Stomach smooth muscle (tissue), 2 donors: ENCODE data around the gene TOP3A.

ENCODE experiments used
- H3K27ac ChIP-seq: one replicate; pipeline ENCODE4 v1.7.0; 2013; ENCODE audit warnings: mild to moderate bottlenecking, low read length, inconsistent platforms
- H3K27me3 ChIP-seq, 2 donors: one replicate each; pipeline ENCODE4 v1.7.0; 2013; ENCODE audit warnings: low read length in 2 of 2; ENCODE audit not compliant: insufficient read depth in 2 of 2, control insufficient read depth in 1 of 2
- H3K36me3 ChIP-seq, 2 donors: one replicate each; pipeline ENCODE4 v1.7.0; 2013; ENCODE audit warnings: low read length in 2 of 2; ENCODE audit not compliant: control insufficient read depth in 2 of 2, insufficient read depth in 2 of 2
- H3K4me1 ChIP-seq: one replicate; pipeline ENCODE4 v1.7.0; 2013; ENCODE audit warnings: low read length; ENCODE audit not compliant: control insufficient read depth, insufficient read depth
- H3K4me3 ChIP-seq, 2 donors: one replicate each; pipeline ENCODE4 v1.7.0; 2013; ENCODE audit warnings: low read length in 2 of 2
- H3K9ac ChIP-seq, 2 donors: one replicate each; pipeline ENCODE4 v1.7.0; 2013; ENCODE audit warnings: low read length in 2 of 2, mild to moderate bottlenecking in 1 of 2
- H3K9me3 ChIP-seq, 2 donors: one replicate each; pipeline ENCODE4 v1.7.0; 2013; ENCODE audit warnings: low read length in 2 of 2; ENCODE audit not compliant: control insufficient read depth in 2 of 2
- donor health status: healthy.
- donor health status: Pancreatic carcinoma.

TOP3A gene

DNA sequence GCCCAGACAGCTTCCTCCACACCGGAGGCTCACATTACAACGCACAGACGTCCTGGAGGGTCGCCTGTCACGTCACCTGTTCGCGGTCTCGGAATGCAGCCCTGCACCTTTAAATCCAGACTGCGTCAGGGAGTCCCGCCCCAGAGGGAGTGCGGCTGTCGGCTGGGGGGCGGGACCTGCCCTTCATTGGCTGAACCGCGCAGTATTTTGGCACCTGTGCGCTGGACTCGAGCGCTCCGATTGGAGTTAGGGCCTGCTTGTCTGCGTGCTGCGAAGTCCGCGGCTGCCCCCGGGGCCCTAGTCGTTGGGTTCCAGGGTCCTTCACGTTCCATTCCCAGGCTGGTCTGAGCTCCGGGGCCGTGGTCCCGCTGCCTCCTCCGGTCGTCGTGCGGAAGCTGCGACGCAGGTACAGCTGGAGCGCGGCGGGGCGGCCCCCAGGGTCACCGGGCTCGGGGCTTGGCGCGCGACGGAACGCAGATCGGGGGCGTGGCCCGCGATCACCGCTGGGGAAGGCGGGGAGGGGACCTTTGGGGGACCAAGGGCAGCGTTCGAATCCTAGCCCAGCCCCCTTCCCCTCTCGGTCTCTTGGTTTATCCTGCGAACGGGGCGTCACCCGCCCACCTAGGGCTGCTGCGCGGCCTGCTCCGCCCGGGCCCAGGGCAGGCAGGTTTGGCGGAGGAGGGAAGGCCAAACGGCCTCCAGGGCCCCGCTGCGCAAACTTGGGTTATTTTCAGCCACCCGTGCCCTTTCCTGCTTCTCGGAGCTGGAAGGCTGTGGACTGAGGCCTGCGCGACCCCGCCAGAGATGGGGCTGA is 54.3 kb downstream of the TOP3A start, which contains the start of gene MIEF2:
MIEF2 (plus strand) TSS at position 331 of the 814 bp plus-strand sequence. CDS start 2,059 bp downstream, outside the sequence.
- H3K9me3 ChIP-seq = no peaks in the 10 kb centered on the region
- peak within 1 kb of the TSS; percentile 87 for H3K27ac ChIP-seq
- peaks cover 53% of the 10 kb centered on the region for H3K4me1 ChIP-seq

DNA sequence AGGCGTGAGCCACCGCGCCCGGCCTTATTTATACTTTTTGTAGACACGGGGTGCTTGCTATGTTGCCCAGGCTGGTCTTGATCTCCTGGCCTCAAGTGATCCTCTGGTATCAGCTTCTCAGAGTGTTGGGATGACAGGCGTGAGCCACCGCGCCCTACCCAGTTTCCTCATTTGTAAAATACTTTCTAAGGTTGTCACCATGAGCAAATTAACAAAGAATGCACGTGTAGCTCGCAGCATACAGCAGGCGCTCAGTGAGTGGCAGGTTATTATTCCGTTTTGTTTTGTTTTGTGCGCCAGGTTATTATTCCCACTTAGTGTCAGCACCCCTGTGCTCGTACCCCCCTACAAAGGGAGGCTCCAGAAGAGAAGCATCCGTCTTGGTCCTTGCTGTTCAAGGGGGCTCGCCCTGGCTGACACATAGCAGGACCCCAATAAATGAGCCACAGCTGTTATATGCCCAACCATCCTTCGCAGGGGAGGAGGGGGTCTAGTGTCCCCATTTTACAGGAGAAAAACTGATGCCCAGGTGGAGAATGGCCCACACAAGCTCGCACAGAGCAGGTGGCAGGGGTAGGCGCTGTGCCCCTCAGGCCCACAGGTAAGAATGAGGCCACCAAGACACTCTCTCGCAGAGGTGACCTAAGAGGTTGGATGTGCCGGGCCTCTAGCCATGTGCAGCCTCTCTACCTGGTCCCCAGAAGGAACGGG is 55.0 kb downstream of the TOP3A start:
- Histone ChIP-seq H3K27me3 (no peaks in the 10 kb centered on the region), H3K4me1 (peaks cover 53% of the 10 kb centered on the region), H3K9me3 (no peaks in the 10 kb centered on the region), H3K4me3 (peak overlapping the region; percentile 85 to 90), H3K9ac (peak overlapping the region; percentile 58 to 65), H3K27ac (peak overlapping the region; percentile 87), H3K36me3 (peaks cover 29 to 34% of the 10 kb centered on the region in 2 donors)

More for the DNA sequence above, 54.3 kb downstream of the TOP3A start, which contains the start of gene MIEF2:
- H3K9ac ChIP-seq = peak within 1 kb of the TSS; percentile 65 to 84
- no peaks in the 10 kb centered on the region for H3K27me3 ChIP-seq
- H3K36me3 ChIP-seq = peaks cover 27 to 31% of the 10 kb centered on the region in 2 donors
- peak within 1 kb of the TSS; percentile 85 to 90 for H3K4me3 ChIP-seq

DNA sequence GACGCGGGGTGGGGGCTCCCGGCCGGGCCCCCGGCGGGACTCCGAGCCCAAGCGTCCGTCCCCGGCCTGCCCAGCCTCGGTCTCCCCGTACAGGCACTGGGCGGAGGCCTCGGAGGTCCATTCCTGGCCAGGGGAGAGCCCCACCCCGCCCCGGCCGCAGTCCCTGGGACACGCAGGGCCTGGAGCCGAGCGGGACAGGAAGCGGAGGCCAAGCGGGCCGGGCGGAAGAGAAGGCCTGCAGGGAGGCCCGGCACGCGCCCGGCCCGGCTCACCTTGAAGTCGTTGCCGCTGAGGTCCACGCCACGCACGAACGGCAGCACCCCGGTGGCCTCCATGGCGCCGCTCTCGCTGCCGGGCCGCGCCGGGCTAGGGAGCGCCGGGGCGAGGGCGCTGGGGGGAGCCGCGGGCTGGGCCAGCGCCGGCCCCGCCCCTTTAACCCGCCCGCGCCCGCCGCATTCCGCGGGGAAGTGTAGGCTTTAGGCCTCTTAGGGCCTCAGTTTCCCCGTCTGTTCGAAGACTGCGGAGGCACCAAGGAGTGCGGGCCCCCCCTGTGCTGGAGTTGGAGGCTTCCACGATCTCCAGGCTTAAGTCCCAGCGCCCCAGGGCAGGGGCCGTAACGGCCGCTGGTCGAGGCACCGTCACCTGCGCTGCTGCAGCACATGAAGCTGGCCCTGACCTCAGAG is 56.3 kb downstream of the TOP3A start, which contains the start of gene FLII:
FLII (minus strand) TSS at position 383 of the 683 bp plus-strand sequence; CDS start at position 335, 48 bp downstream.
- Histone ChIP-seq H3K27ac (peak within 1 kb of the TSS; percentile 82), H3K4me1 (peaks cover 53% of the 10 kb centered on the region), H3K27me3 (no peaks in the 10 kb centered on the region), H3K9me3 (no peaks in the 10 kb centered on the region), H3K36me3 (peaks cover 29 to 36% of the 10 kb centered on the region in 2 donors), H3K9ac (peak within 1 kb of the TSS; percentile 86 to 88), H3K4me3 (peak within 1 kb of the TSS; percentile 88 to 93)

DNA sequence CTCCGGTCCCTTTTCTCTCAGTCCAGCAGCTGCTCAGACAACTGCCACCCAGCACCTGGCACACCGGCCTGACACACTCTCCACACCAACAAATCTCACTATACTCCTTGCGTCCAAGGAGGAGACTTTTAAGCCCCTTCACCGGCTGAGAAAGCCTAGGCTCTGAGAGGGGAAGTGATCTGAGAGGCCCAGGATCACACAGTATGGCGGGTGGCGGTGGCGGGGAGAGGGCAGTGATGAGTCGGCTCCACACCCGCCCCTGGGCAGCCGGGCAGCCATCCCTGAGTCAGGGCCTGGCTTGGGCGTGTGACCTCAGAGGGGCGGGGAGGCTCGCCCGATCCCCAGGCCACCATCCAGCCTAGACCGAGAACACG is 56.8 kb downstream of the TOP3A start:
- peak overlapping the region; percentile 82 for H3K27ac ChIP-seq
- H3K36me3 ChIP-seq = peaks cover 25 to 35% of the 10 kb centered on the region in 2 donors
- no peaks in the 10 kb centered on the region for H3K27me3 ChIP-seq
- H3K9ac ChIP-seq = peak overlapping the region; percentile 86 to 88
- peaks cover 53% of the 10 kb centered on the region for H3K4me1 ChIP-seq
- no peaks in the 10 kb centered on the region for H3K9me3 ChIP-seq
- H3K4me3 ChIP-seq = peak overlapping the region; percentile 88 to 93

DNA sequence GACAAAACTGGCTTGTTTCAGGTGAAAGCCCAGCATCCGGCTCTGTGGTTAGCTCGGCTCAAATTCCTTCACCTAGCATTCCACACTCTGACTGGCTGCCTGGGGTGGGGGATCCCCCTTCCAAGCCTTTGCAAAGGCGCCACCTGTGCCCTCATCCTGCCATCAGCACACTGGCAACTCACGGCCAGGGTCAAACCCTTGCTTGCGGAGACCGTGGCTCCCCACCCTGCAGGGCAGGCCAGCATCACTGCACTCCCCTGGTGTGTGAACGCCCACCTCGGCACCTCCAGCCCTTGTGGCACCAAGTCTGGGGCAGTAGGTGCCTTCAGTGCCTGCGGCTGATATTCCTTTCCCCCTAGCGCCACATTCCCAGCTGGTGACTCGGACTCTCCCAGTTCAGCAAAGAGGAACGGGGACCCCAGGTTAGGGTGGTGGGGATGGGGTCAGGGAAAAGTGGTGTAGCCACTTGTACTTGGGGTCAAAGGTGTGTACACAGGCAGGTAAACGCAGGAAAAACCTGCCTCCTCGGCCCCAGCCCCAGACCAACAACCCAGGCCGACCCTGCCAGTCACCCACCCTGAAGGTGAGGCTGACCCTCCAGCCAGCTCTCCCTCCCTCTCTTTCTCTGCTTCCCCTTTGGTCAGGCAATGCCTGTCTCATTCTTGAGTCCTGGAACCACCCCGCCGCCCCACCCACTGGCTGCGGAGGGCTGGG is 57.4 kb downstream of the TOP3A start:
- Histone ChIP-seq H3K27me3 (no peaks in the 10 kb centered on the region), H3K9me3 (no peaks in the 10 kb centered on the region), H3K9ac (peak overlapping the region; percentile 86 to 88), H3K4me3 (peak overlapping the region; percentile 88 to 93), H3K36me3 (peaks cover 28 to 39% of the 10 kb centered on the region in 2 donors), H3K27ac (peak overlapping the region; percentile 82), H3K4me1 (peaks cover 49% of the 10 kb centered on the region)

DNA sequence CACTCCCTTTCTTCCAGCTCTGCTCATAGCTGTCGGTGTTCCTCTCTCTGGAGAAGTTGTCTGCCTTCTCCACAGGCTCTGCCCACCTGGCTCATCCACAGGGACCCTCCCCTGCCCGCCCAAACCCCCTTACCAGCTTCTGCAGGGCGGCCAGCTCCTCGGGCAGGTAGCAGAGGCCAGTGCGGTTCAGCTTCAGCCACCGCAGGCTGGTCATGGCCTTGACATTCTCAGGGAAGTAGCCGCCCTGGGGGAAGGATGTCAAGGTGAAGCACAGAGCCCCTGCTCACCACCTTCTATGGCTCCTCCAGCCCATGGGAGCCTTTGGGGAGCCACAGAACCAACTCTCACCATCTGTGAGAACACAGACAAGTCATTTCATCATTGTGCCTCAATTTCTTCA is 58.0 kb downstream of the TOP3A start:
- Histone ChIP-seq H3K4me1 (peaks cover 43% of the 10 kb centered on the region), H3K9me3 (no peaks in the 10 kb centered on the region), H3K27ac (no peak overlapping the region), H3K4me3 (peak overlapping the region in 1 of 2 donors; percentile 40), H3K36me3 (peaks cover 35 to 45% of the 10 kb centered on the region in 2 donors), H3K9ac (peak overlapping the region; percentile 86 to 88), H3K27me3 (no peaks in the 10 kb centered on the region)

DNA sequence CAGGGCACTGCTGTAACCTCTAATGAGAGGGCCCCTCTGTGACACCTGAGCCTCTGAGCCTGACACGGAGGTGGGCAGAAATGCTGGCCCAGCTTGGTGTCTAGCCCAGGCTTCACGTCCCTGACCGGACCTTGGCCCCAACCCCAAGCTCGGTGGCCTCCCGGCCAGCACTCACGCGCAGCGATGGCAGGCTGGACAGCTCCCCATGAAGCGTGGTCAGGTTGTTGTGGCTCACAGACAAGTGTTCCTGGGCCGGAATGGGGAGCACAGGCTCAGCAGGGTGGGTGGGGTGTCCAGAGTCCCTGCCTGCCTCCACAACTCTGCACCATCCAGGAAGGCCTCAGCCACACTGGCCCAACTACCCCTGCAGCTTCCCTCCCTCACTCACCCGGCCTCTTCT is 58.4 kb downstream of the TOP3A start:
- Histone ChIP-seq H3K36me3 (peaks cover 39 to 46% of the 10 kb centered on the region in 2 donors), H3K4me1 (peaks cover 38% of the 10 kb centered on the region), H3K27ac (no peak overlapping the region), H3K4me3 (no peak overlapping the region), H3K9ac (no peak overlapping the region), H3K9me3 (no peaks in the 10 kb centered on the region), H3K27me3 (no peaks in the 10 kb centered on the region)

DNA sequence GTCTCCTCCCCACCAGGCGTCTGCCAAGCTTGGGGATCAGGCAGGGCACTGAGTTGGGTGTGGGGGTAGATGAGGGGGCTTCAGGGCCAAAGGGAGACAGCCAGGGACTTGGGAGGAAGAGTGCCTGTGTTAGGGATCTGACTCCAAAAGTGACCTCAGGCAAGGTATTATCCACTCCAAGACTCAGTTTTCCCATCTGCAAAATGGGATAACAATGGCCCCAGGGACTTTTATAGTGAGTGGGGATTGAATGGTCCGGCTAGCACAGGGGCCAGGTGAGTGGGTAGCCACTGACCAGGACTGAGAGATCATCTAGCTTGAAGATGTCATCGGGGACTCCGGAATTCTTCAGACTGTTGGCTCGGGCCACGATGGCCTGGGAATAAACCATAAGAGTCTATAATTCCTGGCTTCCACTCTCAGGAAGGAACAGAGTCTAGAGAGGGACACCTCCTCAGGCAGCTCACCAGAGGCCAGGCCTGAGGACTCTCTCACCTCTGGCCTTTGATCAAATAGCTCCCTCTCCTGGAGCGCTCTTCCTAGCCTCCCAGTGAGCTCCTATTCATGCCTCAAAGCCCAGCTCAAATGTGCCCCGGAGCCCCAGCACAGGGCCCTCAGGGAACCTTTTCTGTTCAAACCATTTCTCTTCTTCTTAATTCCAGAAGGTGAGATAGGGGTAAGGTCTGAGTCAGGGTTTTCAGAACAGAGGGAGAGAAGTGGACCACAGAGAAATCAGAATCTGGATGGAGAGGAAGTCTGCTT is 59.7 kb downstream of the TOP3A start:
- no peak overlapping the region for H3K27ac ChIP-seq
- H3K4me1 ChIP-seq = peaks cover 30% of the 10 kb centered on the region
- no peaks in the 10 kb centered on the region for H3K9me3 ChIP-seq
- H3K27me3 ChIP-seq = no peaks in the 10 kb centered on the region
- no peak overlapping the region for H3K9ac ChIP-seq
- peaks cover 51 to 55% of the 10 kb centered on the region in 2 donors for H3K36me3 ChIP-seq
- H3K4me3 ChIP-seq = no peak overlapping the region

DNA sequence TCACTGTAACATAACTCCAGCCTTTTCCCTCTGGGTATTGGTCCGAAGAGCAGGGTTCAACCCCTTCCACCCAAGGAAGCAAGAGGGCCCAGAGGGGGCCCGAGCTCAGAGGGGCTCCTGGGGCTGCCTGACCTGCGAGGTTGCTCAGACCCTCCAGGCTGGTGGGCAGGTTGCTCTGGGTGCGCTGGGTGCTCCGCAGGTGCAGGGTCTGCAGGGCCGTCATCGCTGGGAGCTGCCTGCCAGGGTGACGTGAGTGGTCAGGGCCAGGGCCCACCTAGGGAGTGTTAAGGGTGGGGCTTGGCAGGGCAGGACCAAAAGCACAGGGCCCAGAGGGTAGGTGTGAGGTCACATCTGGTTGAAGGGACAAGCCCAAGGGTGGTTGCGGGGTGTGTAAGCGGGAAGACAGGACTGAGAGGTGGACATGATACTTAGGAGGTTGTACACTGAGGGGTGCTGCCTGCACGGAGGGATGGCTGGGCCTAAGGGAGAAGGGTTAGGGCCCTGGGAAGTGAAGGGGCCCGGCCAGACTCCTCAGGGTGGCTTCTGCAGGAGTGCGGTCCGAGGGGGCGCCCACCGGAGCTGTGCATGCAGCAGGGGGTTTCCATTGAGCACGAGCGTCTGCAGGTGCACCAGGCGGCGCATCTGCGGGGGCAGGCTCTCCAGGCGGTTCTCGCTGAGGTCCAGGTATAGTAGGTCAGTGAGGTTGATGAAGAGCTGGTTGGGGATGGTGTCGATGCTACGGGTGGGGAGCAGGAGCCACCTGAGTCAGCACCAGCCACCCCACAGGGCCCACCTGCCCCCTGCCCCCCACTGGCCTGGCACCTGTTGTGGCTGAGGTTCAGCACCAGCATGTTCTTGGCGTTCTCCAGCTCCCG is 60.6 kb downstream of the TOP3A start:
- peaks cover 54 to 58% of the 10 kb centered on the region in 2 donors for H3K36me3 ChIP-seq

More for the DNA sequence above, 60.6 kb downstream of the TOP3A start:
- H3K4me3 ChIP-seq = no peak overlapping the region
- no peaks in the 10 kb centered on the region for H3K9me3 ChIP-seq
- H3K4me1 ChIP-seq = peaks cover 23% of the 10 kb centered on the region
- no peaks in the 10 kb centered on the region for H3K27me3 ChIP-seq
- no peak overlapping the region for H3K27ac ChIP-seq
- H3K9ac ChIP-seq = no peak overlapping the region
